ENCODE results near the gene RUSC1.
"Not testable (repeated sequence)": the region's sequence is repeated elsewhere in the genome, so short reads cannot be mapped to it uniquely, and the experiment has no call there.

Gene RUSC1

DNA sequence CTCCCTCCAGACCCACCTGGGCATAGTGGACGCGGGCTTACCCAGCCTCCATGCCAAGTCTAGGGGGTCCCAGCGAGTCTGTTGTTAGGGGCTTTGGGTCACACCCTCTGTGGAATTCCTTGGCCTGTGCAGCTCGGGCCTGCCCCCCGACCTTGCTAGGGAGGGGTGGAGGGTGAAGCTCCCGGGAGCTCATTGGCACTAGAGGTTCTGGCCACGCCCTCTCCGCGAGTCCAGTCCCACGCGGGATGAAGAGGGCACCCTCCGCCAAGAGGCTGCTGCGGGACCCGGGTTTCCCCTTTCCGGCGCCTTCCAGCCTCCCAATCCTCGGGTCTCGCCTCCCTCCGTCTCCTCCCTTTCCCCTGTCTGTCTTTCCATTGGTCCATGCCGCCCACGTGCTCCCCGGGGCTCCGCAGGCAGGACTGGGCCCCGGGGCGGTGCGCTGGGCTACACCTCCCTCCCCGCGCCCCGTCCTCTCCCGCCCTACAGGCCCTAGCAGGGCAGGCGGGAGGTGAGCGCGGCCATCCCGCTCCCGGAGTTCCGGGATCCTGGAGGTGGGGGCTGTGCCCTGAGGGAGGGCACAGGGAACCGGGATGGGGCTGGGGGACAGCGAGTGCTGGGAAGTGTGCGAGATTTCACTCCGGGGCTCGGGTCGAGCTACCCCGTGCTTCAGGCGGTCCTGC lies 3.5 kb downstream of the RUSC1 start:
- no peak for TF ChIP-seq CTCF (IDR thresholded peaks at IDR 0.05; ENCODE audit: control extremely low read depth, extremely low read depth, low read depth, missing control alignments)
- peak; percentile 95 for DNase-seq (ENCODE audit: extremely low spot score)
- CTCF ChIA-PET = interaction anchor here (0.7 to 10.7 kb wide), 19 partner anchors 9 to 505 kb away, joined by 3 to 150 read pairs (median 4); partner anchors contain the start of genes CLK2, FDPS, HCN3 and MSTO1
- POLR2A ChIA-PET = interaction anchor here (0.5 to 1.0 kb wide), 5 partner anchors 16 to 1193 kb away, joined by 3 to 9 read pairs (median 4); partner anchors contain the start of genes CLK2 and FDPS

GRCh38 chr1:155324717-155325602 lies 4.3 kb downstream of the RUSC1 start:
- TF ChIP-seq CTCF (IDR thresholded peaks at IDR 0.05; ENCODE audit: control extremely low read depth, extremely low read depth, low read depth, missing control alignments) = no peak
- ChIA-PET CTCF (interaction anchor here (1.1 to 10.7 kb wide), 7 partner anchors 12 to 326 kb away, joined by 3 to 150 read pairs (median 7); partner anchors contain the start of gene FDPS), POLR2A (interaction anchor here (0.6 kb wide), 1 partner anchor 52 kb away, joined by 3 read pairs; the partner anchor contains the start of gene CLK2)
- DNase-seq (ENCODE audit: extremely low spot score) = peak; percentile 53

DNA sequence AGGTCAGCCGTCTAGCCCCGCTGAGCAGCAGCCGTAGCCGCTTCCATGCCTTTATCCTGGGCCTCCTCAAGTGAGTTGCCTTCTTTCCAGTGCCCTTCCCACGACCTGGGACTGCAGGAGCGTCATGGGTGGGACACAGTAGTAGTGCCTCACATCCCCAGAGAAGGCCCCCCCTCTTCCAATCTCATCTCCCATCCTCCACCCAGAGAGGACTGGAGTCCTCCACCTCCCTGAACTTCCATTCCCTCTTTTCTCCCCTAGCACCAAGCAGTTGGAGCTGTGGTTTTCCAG lies 4.9 kb downstream of the RUSC1 start:
- TF ChIP-seq CTCF (IDR thresholded peaks at IDR 0.05; ENCODE audit: control extremely low read depth, extremely low read depth, low read depth, missing control alignments) = no peak
- POLR2A ChIA-PET = no interaction called here
- CTCF ChIA-PET = interaction anchor here (10.7 kb wide), 1 partner anchor 76 kb away, joined by 150 read pairs; no protein-coding TSS in a partner anchor
- no peak for DNase-seq (ENCODE audit: extremely low spot score)

DNA sequence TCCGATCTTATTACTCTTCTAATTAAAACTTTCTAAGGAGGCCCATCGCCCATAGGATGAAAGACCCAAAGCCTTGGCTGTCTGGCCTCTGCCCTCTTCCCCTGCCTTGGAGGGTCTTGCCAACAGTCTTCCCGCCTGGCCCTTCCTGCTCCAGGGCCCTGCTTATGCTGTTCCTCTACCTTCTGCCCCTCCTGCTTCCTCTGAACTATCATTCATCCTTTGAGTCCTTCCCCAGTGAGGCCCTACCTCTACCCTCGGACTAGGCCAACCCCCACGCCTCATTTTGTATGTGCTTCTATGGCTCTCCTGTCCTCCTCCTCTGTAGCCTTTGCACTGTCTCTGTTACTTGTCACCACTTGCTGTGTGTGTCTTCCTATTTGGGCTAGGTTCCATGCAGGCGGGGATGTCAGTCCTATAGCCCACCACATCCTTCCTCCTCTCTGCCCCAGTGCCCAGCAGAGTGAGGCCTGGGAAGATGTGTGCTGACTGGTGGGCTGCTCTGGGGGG lies 5.4 kb downstream of the RUSC1 start:
- DNase-seq (ENCODE audit: extremely low spot score) = no peak
- TF ChIP-seq CTCF (IDR thresholded peaks at IDR 0.05; ENCODE audit: control extremely low read depth, extremely low read depth, low read depth, missing control alignments) = no peak
- POLR2A ChIA-PET = no interaction called here
- CTCF ChIA-PET = interaction anchor here (10.7 kb wide), 1 partner anchor 77 kb away, joined by 150 read pairs; no protein-coding TSS in a partner anchor

- ChIA-PET POLR2A (no interaction called here), CTCF (interaction anchor here (10.7 kb wide), 1 partner anchor 78 kb away, joined by 150 read pairs; no protein-coding TSS in a partner anchor)
- DNase-seq (ENCODE audit: extremely low spot score) = no peak
- no peak for TF ChIP-seq CTCF (IDR thresholded peaks at IDR 0.05; ENCODE audit: control extremely low read depth, extremely low read depth, low read depth, missing control alignments)
Observed at GRCh38 chr1:155326631-155327037, 5.9 kb downstream of the RUSC1 start.

DNA sequence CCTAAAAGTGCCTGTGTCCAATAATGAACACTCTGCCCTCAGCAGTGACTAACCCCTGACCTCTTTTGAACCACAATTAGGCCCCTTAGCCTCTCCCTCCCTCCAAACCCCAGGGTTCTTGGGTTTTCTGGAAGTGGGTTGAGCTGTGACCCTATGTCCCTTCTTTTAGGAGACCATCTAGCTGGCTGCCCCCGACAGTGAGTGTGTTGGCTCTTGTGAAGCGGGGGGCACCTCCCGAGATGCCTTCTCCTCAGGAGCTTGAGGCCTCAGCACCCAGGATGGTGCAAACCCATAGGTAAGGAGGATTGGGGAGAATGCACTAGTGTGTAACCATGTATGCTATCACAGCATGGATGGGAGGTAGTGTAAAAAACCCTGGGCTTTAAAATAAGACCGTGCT lies 7.3 kb downstream of the RUSC1 start:
- TF ChIP-seq CTCF (IDR thresholded peaks at IDR 0.05; ENCODE audit: control extremely low read depth, extremely low read depth, low read depth, missing control alignments) = no peak
- ChIA-PET CTCF (interaction anchor here (1.3 to 10.7 kb wide), 4 partner anchors 10 to 79 kb away, joined by 3 to 150 read pairs (median 4); partner anchors contain the start of gene FDPS), POLR2A (interaction anchor here (0.6 kb wide), 1 partner anchor 34 kb away, joined by 4 read pairs; no protein-coding TSS in a partner anchor)
- DNase-seq (ENCODE audit: extremely low spot score) = no peak

DNA sequence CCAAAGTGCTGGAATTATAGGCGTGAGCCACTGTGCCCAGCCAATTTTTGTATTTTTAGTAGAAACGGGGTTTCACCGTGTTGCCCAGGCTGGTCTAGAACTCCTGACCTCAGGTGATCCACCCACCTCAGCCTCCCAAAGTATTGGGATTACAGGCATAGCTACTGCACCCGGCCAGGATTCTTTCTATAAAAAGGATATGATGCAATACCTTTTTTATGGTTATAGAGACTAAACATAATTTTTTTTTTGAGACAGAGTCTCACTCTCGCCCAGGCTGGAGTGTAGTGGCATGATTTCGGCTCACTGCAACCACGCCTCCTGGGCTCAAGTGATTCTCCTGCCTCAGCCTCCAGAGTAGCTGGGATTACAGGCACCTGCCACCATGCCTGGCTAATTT lies 8.2 kb downstream of the RUSC1 start:
- DNase-seq (ENCODE audit: extremely low spot score); POLR2A ChIA-PET: not testable (repeated sequence)
- CTCF ChIA-PET = interaction anchor here (1.3 to 10.7 kb wide), 4 partner anchors 9 to 80 kb away, joined by 3 to 150 read pairs (median 4); partner anchors contain the start of gene FDPS

Measured in GM10248 (cell line).